HG02840 (cell line): ENCODE measurements around the gene WSB2.
"Not testable (repeated sequence)": the region's sequence is repeated elsewhere in the genome, so short reads cannot be mapped to it uniquely, and the experiment has no call there.

ENCODE experiments used
- ATAC-seq: cut with Tn5 transposase; IDR thresholded peaks from one replicate; pipeline ENCODE4 v1.9.1; 2021; ENCODE audit warnings: mild to moderate bottlenecking, moderate library complexity, moderate number of reproducible peaks; ENCODE audit not compliant: unreplicated experiment, low FRiP score

WSB2 gene

GRCh38 chr12:118061011-118061872 is at the start of gene WSB2:
Gene WSB2, minus strand, starts transcription at chr12:118061179. Its CDS starts 131 bp downstream, at chr12:118061048.
- ATAC-seq = no peak

- no peak for ATAC-seq
Measured at GRCh38 chr12:118109088-118109487, 48.1 kb upstream of the WSB2 start.

DNA sequence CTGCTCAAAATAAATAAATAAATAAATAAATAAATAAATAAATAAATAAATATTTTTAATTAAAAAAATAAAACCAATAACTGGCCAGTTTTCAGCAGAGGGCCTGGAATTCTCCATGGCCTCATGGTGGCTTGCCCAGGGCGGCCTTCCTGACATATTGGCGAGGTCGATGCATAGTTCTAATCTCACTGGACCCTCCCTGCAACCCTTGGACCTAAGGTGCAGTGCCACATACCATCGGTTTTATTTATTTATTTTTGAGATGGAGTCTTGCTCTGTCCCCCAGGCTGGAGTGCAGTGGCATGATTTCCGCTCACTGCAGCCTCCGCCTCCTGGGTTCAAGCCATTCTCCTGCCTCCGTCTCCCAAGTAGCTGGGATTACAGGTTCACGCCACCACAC is 46.7 kb upstream of the WSB2 start:
- ATAC-seq = no peak

DNA sequence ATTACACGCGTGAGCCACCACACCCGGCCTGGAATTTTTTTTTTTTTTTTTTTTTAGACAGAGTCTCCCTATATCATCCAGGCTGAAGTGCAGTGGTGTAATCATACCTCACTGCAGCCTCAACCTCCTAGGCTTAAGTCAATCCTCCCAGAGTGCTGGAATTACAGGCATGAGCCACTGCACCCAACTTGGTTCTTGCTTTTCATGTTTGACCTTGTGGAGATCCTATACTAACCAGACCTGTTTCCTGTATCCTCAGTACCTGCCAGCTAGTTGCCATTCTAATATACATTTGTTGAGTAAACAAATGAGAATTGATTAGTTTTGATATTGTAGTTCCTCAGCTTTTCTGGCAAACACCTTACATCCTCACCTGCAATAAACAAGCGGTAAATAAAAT is 46.0 kb upstream of the WSB2 start:
- no peak for ATAC-seq

DNA sequence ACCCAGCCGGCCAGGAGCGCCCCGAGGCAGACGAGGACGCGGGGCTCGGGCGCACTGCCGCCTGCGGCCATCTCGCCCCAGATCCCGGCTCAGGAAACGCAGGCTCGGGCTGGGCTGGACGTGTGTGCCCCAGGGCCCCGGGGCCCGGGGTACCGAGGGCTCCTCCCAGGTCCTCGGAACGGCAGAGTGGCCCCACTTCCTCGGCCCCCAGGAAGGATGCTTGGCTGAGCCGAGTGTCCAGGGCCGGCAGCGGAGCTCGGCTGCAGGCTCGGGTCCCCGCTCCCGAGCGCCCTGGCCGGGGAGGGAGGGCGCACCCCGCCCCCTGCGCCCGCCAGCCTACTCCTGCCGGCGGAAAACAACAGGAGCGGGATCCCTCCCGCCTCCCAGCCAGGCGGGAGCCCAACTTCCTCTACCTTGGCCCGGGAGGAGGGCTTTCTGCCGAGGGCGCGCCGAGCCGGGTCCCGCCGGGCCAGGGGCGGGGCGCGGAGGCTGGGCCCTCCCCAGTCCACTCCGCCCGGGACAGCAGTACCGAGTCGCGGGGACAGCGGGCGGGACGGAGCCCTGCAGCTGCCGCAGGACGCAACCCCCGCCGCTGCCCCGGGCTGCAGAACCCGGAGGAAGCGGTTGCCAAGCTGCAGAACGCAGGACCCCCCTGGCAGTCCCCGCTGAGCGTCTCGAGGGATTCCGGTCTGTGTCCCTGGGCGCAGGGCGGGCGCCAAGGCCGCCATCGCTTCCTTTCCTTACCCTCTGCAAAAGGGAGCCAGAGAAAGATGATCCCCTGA is 42.8 kb upstream of the WSB2 start, which contains the start of gene VSIG10:
VSIG10 (minus strand) TSS at position 411 of the 782 bp plus-strand sequence; CDS start at position 71, 340 bp downstream.
- no peak for ATAC-seq

DNA sequence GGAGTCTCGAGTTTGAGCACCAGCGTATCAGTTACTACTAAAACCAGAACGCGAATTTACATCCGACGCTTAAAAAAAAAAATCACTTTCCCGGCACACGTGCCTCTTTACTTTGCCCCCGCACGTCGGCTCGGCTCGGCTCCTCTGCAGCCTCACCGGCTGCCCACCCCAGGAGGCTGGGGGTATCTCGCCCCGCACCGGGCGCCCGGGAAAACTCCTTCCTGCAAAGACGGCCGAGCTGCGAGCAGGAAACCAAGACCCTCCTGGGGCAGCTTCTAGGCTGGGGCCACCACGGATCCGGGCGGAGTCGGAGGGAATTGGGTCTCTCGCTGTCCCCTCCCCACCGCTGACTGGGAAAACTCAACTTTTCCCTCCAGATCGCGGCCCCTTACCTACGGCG is 42.2 kb upstream of the WSB2 start:
- ATAC-seq = no peak

DNA sequence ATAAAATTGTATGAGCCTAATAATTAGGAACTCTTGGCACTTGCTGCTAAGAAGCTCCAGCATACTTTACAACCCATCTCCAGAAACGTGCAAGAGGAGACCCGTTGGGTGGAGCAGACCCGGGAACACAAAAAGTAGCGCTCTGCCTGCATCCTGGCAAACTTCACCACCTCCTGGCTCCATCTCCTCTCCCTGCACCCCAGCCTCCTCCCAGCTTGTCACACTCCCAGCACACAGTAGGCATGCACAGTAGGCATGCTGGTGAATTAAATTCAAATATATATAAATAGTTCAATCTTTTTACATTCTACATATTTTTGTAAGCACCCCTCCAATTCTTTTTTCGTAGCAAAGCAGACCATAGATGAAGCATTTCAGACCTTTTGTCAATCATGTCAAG is 41.6 kb upstream of the WSB2 start:
- ATAC-seq = no peak

GRCh38 chr12:118102070-118102469 is 41.1 kb upstream of the WSB2 start:
- no peak for ATAC-seq

- ATAC-seq = no peak
Measured at GRCh38 chr12:118101051-118101450, 40.1 kb upstream of the WSB2 start.

DNA sequence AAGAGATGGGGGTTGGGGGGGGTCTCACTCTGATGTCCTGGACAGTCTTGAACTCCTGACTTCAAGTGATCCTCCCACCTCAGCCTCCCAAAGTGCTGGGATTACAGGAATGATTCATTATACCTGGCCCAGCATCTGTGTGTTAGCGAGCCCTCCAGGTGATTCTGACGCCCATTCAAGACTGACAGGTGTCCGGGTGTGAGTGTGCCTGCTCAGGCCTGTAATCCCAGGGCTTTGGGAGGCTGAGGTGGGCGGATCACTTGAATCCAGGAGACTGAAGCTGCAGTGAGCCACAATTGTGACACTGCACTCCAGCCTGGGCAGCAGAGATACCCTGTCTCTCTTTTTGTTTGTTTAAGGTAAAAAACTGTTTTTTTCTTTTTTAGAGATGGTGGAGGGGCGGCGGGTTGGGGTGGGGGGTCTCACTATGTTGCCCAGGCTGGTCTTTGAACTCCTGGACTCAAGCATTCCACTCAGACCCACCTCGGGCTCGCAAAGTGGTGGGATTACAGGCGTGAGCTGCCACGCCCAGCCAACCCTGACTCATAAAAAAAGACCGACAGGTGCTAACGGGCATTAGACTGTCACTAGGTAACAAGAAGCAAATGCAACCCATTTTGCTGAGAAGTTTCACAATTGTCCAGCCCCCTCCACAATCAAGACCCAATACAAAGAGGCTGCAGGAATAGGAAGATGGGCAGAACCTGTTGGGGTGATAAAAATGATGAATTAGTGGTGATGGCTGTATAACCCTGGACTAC is 38.1 kb upstream of the WSB2 start:
- no peak for ATAC-seq

DNA sequence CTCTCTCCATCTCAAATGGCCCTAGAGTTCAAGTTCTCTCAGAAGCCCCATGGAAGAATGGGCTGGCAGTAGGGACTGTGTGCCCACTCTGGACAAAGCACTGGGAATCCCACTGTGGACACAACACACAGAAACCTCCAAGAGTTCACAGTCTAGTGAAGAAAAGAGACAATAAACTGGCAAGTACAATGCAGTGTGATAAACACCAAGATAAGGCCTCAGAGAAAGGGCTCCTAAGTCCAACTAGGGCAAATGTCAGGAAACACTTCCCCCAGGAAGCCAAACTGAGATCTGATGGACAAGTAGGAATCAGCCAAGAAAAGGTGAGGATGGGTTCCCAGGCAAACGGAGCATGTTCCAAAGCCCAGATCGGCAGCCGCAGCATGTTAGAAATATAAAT is 37.4 kb upstream of the WSB2 start:
- no peak for ATAC-seq

DNA sequence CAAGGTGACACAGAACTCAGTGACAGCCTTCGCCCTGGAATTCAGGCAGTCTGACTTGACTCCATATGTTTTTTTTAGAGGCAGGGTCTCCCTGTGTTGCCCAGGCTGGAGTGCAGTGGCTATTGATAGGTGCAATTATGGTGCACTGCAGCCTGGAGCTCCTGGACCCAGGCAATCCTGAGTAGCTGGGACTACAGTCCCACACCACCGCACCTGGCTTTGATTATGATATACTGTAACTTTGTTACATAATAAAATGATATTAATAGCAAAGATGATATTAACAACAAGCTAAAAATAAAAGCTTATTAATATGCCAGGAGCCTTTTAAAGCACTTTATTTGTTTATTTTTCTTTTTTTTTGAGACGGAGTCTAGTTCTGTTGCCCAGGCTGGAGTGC is 33.1 kb upstream of the WSB2 start:
- no peak for ATAC-seq

DNA sequence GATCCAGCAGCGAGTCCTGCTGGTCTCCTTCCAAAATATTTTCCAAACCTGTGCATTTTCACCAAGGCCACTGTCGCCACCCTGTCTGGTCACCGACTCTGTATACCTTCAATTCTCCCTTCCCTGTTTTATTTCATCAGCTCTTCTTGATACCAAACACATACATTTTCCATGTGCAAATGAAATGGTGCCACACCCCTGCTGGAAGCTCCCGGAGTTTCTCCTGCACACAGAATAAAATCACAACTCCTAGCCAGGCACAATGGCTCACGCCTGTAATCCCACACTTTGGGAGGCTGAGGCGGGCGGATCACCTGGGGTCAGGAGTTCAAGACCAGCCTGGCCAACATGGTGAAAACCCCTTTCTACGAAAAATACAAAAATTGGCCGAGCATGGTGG is 28.8 kb upstream of the WSB2 start:
- no peak for ATAC-seq

DNA sequence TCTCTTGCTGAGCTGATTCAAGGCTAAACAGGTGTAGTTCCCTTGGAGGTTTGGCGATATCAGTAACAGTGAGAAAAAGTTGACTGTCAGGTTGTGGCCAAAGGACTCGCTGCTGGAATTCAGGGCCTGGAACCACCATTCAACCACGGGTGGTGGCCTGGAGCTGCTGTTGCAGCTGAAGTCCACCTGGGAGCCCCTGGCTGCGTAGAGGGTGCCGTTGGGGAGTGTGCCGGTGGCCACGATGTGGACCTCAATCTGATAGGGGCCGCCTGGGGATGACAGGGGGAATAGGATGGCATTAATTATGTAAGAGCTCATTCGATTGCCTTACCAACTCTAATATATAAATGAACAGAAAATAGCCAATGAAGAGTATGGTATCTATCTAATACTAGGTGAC is 21.2 kb upstream of the WSB2 start:
- no peak for ATAC-seq

- not testable (repeated sequence) for ATAC-seq
Measured at GRCh38 chr12:118081521-118081920, 20.5 kb upstream of the WSB2 start.

GRCh38 chr12:118073768-118074167 is 12.8 kb upstream of the WSB2 start:
- no peak for ATAC-seq

DNA sequence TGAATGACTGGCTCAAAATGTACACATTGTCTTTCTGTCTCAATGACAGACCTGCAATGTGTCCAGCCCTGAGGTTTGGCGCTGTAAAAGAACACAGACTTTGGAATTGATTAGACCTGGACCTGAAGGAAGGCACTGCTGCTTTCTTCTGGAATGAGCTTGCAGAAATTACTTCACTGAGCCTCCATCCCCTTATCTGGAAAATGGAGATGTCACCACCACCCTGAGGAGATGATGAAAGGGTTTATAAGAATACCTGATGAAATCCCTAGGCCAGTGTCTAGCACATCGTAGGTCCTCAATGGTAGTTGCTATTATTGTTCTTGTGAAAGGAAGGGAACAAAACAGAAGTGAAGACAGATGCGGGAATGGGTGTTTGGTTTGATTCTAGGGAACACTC is 9.7 kb upstream of the WSB2 start:
- ATAC-seq = no peak

- no peak for ATAC-seq
Measured at GRCh38 chr12:118068445-118068844, 7.5 kb upstream of the WSB2 start.

DNA sequence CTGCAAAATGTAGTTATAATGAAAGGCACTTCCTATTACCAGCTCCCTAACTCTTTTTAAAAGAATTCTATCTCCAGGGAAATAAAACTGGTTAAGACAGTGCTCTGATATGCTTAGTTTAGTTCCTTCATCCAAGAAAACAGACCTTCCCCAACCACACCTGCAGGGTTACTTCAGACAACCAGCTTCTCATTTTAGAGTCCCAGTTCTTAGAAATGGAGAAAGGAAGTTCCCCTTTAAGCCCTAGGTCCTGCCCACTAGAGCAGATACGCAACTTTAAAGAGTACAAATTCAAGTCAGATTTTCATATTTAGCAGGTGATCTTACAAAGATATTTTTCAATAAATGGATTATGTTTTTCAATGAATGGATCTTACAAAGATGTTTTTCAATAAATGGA is 4.4 kb upstream of the WSB2 start:
- ATAC-seq = no peak

DNA sequence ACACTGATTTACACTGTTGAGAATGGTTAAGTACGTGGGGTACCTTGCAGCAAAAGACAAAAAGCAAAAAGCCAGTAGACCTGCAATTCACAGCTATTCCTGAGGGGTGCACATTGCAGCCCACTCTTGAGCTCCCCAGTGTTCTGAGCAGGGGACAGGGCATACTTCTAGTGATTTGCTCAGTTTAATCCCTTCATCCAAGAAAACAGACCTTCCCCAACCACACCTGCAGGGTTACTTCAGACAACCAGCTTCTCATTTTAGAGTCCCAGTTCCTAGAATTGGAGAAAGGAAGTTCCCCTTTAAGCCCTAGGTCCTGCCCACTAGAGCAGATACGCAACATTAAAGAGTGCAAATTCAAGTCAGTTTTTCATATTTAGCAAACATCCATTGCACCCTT is 3.6 kb upstream of the WSB2 start:
- ATAC-seq = no peak
